Stimulated activated CD4-positive, alpha-beta T cell treated with anti-CD3 and anti-CD28 coated beads, Interleukin-1b, Interleukin-23, amount 100 ng/mL, for 4 hours (primary cell): ENCODE measurements around the gene CAMTA1.

Experiments used
- DNase-seq, 2 donors: peaks; one replicate each; pipeline ENCODE4 v3.0.0-alpha.2; 2020; ENCODE audit warnings: low read depth in 2 of 2

The CAMTA1 gene

DNA sequence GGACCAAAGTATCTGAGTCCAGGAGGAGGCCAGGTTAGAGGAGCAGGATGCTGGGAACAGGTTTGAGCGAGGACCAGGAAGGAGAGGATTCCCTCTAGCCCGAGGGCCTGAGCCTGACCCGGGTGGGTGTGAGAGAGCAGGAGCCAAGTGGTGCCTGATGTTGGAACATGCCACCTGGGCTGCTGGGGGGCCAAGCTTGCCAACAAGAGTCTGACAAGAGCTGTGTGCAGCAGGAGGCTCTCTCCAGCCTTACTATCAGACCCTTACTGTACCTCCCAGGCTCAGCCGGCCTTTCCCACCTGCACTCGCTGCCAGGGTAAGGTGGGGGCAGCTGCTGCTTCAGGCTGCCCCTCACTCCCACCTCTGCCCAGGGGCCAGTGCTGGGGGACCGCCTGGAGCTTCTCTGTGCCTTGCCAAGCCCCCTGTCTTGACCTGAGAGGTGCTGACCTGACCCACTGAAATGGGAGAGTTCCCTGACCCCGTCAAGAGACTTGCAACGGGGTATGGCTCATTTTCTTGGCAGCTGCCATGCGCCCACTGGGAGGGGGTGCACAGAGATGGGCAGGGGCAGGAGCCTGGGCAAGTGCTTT lies 826.3 kb downstream of the CAMTA1 start:
- no peak for DNase-seq

DNA sequence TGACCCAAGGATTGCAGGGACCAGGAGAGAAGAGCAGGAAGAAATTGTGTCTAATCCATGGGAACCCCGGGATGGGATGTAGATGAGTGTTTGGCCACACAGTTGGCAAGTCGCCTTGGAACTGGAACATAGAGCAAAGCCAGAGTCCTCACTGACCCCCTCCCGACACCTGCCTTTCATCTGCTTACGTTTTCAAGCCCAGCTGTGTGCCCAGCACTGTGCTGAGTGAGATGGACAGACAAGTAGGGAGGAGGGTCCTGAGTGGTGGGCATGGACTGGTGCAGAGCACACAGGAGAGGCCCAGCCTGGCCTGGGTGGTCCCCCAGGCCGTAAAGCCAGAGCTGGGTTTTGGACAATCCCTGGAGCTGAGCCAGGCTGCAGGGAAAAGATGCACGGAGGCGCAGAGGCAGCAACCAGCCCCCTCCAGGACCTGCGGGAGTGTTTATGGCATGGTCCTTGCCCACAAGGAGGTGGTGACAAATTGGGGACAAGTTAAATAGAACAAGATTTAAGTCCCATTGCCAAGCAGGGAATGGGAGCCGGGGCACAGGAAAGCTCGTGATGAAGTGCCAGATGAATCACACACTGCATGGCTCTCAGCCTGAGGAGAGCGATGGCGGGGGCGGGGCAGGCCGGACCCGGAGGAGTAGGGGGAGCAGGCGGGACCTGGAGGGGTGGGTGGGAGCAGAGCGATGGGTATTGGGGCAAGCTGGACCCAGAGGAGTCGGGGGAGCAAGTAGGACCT lies 828.0 kb downstream of the CAMTA1 start:
- no peak for DNase-seq

DNA sequence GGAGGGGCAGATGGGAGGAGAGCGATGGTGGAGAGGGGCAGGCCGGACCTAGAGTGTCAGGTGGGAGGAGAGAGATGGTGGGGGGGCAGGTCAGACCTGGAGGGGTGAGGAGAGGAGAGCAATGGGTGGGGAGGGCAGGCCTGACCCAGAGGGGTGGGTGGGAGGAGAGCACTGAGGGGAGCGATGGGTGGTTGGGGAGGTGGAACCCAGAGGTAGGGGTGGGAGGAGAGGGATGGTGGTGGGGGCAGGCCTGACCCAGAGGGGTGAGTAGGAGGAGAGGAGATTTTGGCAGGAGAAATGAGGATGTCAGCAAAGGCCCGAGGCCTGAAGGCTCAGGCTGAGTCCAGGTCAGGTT lies 828.6 kb downstream of the CAMTA1 start:
- DNase-seq = no peak

DNA sequence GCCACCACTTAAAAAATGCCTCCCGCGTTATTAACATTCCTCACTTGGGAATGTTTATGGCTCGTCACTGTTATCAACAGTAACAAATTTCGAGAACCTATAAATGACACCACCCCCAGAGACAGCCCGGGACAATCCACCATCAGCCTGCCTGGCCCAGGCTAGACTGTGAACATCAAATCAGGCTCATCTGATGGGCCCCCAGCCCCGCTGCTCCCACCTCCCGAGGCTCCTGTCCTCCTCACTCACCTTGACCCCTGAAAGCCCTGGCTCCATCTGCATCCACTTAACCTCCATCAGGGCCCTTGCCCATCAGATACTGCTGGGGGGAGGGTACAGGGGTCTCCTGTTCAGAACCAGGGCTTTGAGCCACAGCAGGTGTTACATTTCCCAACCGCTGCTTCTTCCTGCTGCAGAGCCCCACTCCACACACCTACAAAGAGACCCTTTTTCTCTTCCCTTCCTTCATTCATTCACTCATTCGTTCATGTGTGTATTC lies 829.4 kb downstream of the CAMTA1 start:
- no peak for DNase-seq

DNA sequence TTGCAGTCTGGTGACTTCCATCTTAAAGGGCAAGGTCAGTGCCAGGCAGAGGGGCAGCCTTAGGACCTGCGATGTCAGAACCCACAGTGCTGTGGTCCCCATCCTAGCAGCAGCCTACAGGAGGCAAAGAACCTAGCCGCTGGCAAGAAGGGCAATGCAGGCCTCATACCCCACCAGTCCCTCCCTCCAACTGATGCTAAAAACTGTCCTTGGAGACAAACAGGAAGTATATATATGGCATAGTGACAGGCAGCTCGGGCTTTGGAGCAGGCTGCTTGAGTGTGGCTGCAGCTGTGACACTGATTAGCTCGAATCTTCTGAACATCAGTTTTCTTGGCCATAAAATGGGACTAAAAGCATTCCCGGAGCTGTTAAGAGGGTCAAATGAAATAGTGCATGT lies 829.9 kb downstream of the CAMTA1 start:
- DNase-seq = no peak

DNA sequence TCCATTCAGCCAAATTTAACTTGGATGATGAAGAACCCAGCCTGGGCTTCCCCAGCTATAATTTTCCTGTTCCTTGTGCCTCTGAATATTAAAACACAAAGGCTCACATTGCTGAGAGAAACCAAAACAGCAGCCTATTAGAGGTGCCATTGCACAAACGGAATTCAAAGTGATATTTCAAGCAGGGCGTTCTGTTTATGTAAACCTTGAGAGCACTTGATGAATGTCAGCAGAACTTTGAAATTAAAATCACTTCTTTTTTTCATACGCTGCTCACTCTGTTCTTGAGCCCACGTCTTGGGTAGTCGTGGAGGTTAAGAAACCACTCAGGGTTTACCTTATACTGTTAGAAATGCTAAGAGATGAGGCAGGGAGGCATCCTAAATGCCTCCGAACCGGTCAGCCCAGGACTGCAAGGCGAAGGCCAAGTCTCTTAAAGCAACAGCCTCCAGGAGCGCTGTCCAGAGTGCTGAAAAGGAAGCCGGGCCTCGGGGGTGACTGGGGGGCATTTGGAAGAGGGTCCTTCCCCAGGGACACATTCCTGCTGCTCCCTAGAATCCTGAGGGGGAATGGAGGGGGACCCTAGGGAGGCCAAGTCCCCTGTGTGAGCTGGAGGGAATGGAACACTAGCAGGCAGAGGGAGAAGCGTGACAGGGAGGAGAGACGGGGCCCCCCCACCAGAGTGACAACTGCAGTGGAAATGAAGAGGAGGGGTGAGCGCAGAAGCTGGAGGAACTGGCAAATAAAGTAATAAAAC lies 831.0 kb downstream of the CAMTA1 start:
- no peak for DNase-seq

DNA sequence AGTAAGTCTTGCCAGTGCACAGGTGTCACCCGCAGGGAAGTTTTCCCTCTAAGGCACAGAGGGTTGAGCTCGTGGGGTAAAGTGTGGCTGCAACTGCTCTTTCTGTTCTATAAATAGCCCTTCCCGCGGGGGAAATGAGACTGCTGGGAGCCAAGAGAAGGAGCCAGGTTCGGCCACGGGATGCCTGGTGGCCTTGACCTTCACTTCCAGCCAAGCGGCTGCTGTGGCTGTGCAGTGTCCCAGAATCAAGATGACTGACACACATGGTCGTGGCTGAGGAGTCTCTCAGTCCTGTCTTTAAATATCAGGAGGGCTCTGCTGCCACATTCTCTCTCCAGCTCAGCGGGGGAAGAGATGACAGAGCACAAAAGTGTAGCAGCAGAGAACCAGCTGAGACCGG lies 831.7 kb downstream of the CAMTA1 start:
- DNase-seq = no peak

DNA sequence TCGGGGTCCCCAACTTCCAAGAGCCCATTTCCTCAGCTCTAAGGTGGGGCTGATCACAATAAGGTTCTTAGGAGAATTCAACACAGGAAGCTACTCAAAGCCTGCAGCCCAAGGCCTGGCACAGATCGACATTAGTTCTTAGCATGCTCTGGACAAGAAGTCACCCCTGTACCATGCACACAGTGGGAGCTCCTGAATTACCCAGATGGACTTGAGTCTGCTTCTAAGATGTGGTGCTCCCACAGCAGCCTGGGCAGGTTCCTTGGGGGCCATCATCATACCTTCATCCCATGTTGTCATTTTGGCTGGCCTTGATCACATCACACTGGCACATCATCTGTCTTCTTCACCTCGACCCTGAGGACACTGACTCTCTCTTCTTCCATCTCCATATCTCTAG lies 832.6 kb downstream of the CAMTA1 start:
- DNase-seq = no peak

DNA sequence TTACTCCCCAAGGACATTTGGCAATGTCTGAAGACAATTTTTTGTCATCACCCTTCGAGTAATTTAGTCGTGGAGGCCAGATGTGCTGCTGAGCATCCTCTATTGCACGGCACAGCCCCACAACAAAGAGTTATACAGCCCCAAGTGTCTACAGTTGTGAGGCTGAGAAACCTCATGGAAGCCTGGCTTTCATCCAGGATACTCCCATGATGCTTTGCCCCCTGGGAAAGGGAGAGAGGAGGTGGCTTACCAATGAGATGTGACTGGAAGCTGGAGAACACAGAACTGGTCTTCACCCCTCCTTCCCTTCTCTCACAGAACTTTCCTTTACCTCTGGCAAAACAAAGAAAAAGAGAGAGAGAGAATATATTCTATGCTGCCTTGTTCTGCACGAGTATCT lies 834.9 kb downstream of the CAMTA1 start:
- no peak for DNase-seq

DNA sequence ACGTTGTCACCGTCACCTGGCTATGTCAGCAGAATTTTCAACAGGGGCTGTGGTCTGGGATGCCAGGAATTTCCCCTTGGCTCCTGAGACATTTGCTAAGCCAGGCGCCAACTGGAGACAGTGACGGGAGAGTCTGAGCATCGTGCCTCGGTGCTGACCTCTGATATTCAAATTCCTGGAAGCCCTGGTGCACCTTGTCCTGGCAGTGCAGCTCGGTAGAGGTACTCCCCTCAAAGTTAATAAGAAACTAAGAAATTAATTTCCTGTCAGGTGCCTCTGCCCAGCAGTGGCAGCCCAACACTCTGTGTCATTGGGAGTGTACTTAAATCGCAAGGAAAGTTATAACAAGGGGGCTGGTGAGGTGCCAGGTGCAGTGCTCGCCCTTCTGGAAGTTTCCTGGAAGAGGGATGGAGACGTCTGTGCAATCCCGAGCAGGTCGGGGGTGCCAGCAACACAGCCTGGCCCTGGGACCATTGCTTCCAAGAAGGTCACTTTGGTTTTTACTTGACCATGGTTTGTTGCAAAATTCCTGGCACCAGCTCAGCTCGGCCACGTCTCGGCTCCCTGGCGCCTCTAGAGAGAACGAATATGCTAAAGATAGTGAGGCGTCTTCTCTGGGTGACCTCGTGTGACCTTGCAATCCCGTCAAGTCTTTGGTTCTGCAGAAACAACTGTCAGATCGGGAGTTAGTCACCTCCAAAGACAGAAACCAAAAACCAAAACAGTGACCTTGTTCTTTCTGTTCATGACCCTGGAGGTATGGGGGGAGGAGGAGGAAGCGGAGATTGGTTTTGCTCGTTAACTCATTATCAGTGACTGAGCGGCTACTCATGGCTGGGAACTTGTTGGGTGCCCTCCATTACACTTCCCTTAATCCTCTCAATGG lies 836.3 kb downstream of the CAMTA1 start:
- DNase-seq = no peak

DNA sequence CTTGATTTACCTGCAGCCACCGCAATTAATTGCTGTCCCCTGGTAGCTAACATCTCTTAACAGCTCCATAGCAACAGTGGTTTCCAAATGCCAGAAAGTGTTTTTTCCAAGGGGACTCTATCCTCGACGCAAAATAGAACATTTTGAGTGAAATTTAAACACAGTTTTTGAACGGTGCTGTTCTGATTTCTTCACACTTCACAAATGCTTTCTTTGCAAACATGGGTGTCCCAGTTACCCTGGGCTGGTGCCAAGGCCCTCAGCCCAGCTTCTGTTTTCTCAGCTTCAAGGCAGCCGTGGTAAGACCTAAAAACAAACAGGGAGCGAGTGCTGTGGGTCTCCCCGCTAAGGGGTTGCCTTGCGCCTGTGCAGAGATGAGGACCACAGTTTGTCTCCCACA lies 838.6 kb downstream of the CAMTA1 start:
- no peak for DNase-seq

DNA sequence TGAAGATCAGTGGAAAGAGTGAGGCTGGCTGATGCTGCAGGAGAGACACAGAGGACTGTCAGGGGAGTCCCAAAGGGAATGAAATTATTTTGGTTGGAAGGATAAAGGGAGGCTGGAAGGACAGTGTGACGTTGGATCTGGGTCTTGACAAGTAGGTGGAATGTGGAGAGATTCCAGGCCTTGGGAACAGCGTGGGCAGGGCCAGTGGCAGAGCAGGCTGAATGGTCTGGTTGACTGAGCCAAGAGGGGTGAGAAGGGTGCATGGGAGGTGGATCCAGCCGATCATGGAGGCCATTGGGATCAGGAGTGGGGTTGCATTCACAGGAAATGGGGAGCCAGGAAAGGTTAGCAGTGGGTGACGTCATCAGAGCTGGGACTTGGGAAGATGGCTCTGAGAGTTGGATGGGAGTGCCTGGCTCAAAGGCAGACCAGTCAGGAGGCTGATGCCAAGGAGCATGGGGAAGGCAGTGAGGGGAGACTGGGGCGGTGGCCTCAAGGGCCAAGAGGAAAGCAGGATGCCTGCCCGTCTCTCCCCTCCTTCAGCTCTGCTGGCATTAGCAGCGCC lies 839.6 kb downstream of the CAMTA1 start:
- no peak for DNase-seq

DNA sequence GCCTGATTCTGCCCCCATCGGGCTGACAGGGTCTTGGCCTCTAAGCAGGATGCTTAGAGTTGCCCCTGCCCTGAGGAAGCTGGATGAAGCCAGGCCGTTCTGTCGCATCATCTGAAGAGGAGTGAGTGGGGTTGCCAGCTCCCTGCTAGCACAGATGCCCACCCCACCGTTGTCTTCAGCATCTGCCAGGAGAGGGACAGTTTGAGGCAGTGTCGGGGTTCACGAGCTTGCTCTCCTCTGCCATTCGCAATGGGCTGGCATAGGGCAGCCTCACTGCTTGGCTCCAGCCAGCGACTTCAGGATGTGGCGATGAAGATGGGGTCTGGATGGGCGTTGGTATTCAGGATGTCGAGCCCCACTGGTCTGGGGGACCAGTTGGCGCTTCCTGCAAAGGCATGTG lies 840.1 kb downstream of the CAMTA1 start:
- no peak for DNase-seq

DNA sequence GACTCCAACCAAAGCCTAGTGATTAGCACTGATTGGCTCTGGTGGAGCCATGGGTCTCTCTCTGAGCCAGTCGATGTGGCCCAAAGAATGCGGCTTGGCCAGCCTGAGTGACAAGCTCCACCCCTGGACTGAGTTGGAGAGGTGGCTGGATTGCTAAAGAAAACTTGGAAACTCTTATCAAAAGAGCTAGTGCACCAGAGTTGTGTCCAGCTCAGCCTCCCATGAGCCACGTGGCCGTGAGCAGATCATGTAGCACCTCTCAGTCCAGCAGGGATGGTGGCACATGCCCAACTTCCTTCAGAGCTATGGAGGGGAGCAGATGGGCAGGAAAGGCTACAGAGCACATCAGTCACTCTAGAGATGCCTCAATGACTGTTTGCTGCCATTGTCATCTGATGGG lies 843.0 kb downstream of the CAMTA1 start:
- no peak for DNase-seq

DNA sequence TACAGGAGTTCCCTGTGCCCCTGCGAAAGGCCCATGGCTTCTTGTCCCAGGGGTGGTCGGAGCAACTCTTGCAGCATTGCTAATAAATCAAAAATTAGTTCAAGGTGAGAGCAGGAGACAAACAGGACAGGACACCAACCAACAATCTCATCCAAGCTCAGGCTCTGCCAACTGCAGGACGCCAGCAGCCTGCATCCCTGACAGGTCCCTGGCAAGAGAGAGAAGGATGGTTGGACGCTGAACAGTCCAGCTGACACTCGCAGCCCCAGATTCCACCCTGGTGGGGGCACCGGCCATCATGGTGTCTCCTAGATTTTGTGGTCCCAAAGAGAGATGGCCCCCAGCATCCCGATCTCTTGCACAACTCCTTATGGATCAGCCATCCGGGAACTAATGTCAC lies 843.8 kb downstream of the CAMTA1 start:
- no peak for DNase-seq

DNA sequence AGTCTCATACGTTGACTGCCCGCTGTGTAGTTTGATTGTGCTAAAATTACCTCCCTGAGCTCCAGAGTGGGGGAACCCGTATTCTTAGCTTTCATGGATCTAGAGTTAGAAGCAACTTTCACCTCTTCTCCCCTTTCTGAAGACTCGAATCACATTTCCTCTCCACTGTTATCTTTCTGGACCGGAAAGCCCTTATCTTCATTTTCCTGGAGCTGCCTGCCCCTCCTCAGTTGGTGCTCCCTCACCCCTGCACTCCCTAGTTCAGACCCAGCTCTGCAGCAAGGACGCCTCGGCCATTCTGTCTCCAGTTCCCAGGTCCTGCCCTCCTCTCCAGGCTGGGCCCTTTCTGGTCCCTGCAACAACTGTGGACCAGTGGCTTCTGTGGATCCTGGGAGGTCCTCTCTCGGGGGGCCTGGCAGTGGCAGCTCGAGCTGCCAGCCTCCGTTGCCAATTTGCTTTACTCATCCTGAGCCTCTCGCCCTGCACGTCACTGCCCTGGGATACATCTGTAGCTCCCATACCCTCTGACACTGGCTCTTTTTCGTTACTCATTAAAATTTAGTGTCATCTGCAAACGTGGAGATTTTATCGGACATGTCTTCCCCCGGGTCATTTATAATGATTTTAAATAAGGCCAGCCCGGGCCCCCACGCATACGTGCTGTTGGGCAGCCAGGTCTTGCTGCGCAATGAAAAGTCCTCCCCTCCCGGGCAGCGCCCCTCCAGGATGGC lies 844.4 kb downstream of the CAMTA1 start:
- no peak for DNase-seq

DNA sequence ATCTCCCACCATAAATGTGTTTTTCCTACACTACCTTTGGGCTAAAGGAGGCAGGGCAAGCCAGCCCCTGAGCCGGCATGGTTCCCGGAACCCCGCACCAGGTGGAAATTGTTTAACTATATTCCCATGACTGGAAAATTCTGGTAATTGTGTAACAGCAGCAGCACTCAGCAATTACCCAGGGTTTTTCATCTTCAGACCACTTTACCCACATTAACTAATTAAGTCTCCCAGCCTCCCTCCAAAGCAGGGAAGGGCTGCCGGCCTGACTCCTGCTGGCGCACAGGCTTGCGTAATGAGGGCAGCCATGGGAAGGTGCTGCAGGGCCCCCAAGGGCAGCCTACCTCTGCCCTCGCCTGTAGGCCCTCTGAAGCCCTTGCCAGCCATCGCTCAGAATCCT lies 845.1 kb downstream of the CAMTA1 start:
- DNase-seq = no peak

DNA sequence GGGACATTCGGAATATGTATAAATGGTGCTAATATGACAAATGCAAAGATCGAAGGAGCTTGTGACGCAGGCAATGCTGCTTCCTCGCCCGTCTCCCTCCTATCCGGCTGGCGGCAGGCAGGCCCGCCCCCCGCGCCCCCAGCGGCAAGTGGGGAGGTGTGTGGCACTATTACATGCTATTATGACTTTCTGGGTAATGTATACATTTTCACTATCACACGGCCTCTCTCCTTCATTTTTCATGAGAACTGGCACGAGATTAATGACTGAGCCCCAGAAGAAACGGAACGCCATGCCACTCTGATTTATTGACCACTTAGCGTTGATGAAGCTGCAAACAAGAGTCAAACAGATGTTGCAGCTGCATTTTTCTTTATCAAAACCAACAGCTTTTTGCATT lies 846.9 kb downstream of the CAMTA1 start:
- no peak for DNase-seq

DNA sequence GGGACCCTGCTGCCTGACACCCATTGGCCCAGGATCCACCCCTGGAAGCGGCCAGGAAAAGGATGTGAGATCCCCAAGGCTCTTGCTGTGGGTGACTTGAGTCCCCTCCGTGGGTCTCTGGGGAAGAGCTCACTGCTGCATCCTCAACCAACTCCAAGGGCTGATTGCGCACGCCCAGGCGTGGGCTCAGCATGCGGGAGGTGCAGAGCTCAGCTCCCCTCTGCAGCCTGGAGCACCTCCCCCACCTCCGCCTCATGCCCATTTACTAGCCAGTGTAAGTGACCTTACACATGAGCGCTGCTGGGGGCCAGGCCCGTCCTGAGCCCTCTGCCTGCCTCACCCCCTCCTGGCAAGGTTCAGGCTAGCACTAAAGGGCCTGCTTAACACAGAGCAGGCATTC lies 847.4 kb downstream of the CAMTA1 start:
- DNase-seq = no peak

DNA sequence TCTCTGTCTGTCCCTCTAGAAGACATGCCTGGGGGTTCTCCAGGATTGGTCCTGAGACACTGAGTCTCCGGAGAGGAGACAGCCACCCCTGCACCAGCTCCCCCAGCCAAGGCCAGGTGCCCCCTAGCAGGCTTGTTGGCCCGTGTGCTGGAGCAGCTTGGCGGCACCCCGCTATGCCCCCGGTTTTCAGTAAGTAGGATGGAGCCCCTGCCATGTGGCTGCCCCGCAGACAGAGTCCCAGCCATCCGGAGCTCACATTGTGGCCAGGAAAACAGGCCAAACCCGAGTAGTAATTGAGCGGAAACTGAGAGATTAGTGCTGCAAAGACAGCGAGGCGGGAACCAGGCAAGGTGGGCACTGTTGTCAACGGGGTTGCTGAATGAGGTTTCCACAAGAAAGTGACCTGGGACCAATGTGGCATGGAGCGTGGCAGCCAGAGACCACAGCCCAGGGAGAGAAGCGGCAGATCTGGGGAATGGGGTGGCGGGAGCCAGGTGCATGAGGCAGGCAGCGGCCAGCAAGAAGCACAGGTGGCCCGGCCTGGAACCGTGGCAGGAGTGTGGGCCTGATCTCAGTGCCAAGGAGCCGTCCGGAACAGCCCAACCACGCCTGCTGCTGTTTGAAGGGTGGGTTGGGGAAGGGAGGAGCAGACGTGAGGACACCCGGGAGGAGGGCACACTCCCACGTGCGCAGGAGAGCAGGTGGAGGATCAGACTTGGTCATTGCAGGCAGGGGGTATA lies 848.4 kb downstream of the CAMTA1 start:
- DNase-seq = no peak
